Measurements from ENCODE around the gene IZUMO4.

IZUMO4 gene

DNA sequence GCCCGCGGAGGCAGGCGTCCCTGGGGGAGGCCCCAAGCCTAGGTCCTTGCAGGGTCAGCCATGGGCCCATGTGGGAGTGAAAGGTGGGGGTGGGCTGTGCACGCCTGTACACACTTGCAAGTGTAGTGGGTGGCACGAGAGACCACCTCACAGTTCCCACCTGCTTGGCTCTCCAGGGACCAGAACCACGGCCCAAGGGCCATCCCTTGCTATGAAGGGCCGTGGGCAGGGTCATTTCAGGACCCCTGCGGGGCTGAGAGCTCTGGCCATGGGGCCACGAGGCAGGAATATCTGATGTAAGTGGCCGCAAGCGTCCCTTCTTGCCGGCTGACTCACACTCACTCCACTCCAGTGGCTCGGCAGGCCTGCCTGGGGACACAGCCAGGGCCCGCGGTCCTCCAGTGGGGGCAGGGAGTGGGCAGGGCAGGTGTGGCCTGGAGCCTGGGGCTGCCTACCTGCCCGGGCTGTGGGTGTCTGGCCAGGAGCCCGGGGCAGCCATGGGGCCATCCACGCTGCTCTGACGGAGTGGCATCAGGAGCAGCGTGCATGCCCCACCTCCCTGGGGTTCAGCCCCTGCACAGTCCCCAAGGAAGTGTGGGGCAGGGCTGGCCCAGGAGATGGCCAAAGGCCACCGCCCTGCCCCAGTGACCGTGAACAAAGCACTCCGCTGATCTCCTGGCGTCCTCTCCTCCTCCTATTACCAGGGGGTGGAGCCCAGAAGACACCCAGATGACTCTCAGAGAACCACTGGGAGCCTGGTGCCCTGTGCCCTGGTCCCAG is 37.1 kb upstream of the IZUMO4 start:
- no peak for DNase-seq

- DNase-seq, result no peak
Measured at GRCh38 chr19:2060884-2061494, 35.7 kb upstream of the IZUMO4 start.

- peak; percentile 98 for DNase-seq
Measured at GRCh38 chr19:2061495-2062388, 35.0 kb upstream of the IZUMO4 start.

- DNase-seq, result no peak
Measured at GRCh38 chr19:2062389-2062729, 34.4 kb upstream of the IZUMO4 start.

GRCh38 chr19:2062770-2063169 is 33.9 kb upstream of the IZUMO4 start:
- DNase-seq, result no peak

DNA sequence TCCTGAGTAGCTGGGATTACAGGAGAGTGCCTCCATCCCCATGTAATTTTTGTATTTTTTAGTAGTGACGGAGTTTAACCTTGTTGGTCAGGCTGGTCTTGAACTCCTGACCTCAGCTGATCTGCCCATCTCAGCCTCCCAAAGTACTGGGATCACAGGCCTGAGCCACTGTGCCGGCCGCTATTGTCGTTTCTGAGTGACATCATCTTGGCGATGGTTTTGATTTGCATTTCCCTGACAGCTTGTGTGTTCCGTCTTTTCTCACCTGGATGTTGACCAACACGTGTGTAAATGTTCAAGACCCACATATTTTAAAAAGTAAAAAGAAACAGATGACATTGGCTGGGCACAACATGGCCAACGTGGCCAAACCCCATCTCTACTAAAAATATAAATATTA is 32.9 kb upstream of the IZUMO4 start:
- DNase-seq, result no peak

- no peak for DNase-seq
Measured at GRCh38 chr19:2064395-2064787, 32.3 kb upstream of the IZUMO4 start.

- no peak for DNase-seq
Measured at GRCh38 chr19:2064788-2065524, 31.8 kb upstream of the IZUMO4 start.

- no peak for DNase-seq
Measured at GRCh38 chr19:2070436-2070827, 26.3 kb upstream of the IZUMO4 start.

DNA sequence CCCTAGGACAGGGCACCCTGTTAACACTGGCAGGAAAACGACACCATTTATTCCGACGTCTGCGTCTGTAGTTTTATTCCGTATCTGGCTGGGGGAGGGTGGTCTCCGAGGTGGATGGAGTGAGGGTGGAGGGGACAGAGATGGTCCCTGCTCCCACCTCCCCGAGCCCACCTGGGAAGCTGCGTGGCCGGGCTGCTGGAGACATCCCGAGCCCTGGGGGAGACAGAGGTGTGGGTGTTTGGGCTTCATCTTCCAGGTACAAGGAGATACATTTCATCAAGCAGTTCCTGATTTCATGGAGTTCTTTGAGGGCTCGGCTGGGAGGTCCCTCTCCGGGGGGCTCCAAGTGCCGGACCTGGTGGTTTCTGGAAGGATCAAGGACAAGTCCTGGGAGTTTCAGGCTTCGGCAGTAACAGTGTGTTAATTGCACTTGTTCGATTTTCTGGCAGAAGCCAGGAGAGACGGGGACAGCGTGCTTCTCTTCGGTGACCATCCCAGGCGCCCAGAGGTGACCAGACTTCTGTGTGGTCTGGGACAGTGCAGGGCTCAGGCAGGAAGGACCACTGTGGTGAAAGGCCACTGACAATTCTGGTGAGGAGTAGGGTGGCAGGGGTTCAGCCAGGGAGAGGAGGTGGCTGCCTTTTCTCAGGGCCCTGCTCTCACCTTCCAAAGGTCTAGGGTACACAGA is 25.6 kb upstream of the IZUMO4 start:
- DNase-seq, result no peak

- no peak for DNase-seq
Measured at GRCh38 chr19:2072757-2073551, 23.8 kb upstream of the IZUMO4 start.

DNA sequence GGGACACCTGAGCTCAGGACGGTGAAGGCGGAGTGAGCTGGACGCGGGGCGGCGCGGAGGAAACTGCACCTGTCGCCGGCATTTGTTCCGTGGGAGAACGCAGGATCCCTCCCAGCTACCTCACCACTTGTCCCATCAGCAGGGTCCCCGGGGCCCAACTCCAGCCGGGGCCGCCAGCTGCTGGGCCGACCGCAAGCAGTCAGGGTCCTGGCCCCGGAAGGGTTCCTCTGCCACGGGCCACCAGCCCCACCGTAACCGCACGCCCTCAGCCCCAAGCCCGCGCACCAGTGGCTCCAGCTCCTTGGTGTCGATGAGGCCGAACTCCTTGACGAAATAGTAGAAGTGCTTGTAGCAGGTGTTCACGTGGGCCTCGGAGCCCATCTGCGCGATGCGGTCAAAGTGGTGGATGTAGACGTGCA is 20.2 kb upstream of the IZUMO4 start:
- DNase-seq, result no peak

GRCh38 chr19:2077398-2077797 is 19.3 kb upstream of the IZUMO4 start:
- no peak for DNase-seq

DNA sequence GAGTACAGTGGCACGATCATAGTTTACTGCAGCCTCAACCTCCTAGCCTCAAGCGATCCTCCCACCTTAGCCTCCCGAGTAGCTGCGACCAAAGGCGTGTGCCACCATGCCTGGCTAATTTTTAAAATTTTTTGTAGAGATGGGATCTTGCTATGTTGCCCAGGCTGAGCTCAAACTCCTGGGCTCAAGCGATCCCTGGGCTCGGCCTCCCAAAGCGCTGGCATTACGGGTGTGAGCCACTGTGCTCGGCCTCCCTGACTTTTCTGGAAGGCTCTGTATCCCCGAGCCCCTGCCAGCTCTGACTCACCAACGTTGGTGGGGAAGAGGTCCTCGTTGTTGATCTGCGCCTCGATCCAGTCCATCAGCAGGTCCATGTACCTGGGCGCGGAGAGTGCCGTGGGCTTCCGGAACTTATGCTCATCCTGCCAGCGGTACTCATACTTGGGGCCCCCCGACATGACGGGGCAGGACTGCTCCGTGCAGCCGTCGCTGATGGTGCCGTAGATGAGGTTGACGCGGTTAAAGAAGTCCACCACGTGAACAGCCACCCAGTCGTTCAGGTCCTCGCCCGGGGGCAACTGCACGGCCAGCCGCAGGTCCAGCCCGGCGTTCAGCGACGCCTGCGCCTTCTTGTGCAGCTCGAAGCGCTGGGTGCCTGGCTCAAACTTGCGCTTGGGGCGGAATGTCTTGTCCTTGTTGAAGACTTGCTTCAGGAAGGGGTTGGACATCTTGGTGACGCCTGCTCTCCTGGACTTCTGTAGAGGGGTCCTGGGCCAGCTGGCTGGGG is 18.7 kb upstream of the IZUMO4 start:
- DNase-seq, result no peak

DNA sequence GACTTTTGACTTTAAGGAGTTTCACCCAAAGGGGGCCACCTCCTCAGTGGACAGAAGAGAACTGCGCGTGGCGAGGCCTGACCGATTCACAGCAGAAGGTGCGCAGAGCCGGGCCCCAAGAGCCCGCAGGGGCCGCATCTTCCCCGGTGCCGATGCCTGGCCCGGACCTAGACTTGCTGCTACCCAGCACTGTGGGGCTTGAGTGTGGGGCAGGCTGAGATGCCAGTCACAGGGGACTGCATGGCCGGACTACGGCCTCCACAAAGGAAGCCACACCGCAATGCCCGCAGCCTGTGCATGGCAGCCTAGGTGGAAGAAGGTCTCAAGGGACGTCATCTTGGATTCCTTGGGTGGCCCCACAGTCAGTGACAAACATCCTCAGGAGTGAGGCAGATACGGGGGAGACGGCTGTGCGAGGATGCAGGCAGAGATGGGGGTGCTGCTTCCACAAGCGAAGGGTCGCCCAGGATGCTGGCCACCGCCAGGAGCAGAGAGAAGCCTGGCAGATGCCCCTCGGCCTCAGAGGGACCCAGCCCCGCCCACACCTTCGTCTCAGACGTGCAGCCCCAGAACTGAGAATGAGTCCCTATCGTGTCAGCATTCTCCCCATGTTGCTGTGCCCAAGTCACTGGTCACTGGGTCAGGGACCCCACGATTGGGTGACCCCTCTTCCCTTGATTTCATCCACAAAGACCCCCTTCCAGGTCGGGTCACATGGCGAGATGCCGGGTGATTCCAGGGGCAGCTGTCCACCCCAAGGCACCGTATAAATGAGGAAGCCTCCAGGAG is 17.4 kb upstream of the IZUMO4 start:
- no peak for DNase-seq

DNA sequence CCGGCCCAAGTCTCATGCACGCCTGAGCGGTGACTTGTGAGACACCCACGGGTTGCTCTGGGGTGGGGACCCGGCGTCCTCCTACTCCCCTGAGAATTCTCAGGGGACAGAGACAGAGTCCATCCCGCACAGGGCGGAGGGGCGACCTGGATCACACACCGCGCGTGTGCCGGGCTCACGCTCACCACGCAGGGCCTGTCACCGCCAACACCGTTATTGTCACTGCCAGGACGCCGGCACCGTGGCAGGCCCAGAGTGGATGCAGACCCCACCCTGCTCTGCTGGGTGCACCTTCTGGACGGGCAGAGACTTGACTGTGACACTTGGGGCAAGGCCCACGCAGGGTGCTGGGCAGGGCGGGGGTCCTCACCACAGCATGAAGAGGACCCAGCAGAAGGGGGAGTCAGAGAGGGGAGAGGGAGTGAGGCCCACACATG is 16.8 kb upstream of the IZUMO4 start:
- no peak for DNase-seq

DNA sequence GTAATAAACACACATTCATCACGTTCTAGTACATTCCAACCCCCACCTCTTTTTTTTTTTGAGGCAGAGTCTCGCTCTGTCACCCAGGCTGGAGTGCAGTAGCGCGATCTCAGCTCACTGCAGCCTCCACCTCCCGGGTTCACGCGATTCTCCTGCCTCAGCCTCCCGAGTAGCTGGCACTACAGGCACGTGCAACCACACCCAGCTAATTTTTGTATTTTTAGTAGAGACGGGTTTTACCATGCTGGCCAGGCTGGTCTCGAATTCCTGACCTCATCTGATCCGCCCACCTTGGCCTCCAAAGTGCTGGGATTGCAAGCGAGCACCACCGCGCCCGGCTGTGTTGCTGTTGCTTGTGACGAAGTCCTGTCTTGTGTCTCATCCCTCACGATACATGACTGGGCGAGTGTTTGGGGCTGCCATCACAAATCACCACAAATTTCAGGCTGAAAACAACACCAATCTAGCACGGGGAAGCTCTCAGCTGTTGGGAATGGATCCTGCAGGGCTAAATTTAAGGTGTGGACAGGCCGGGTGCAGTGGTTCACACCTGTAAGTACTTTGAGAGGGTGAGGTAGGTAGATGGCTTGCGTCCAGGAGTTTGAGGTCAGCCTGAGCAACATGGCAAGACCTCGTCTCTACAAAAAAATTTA is 16.3 kb upstream of the IZUMO4 start:
- DNase-seq, result no peak

GRCh38 chr19:2081873-2082810 is 14.6 kb upstream of the IZUMO4 start:
- DNase-seq, result no peak
